GM12878 (cell line): ENCODE results near the gene TXN2. TPM values are rescaled to one million over a fixed set of nuclear protein-coding genes. Genes with fewer than 3 reads are reported as not detected.

Source experiments
- BACH1 ChIP-seq: fragments of 450-650 bp; IDR thresholded peaks from 2 replicates; pipeline ENCODE4 v1.6.1; 2017; ENCODE audit warnings: mild to moderate bottlenecking, borderline replicate concordance
- DPF2 ChIP-seq: fragments of 450-650 bp; IDR thresholded peaks from 2 replicates; pipeline ENCODE4 v1.6.1; 2017; ENCODE audit warnings: mild to moderate bottlenecking
- E4F1 ChIP-seq: fragments of 450-650 bp; IDR thresholded peaks from 2 replicates; pipeline ENCODE4 v1.6.1; 2018; ENCODE audit warnings: borderline replicate concordance, mild to moderate bottlenecking; ENCODE audit not compliant: partially characterized antibody
- IRF4 ChIP-seq: IDR thresholded peaks from 2 replicates; pipeline ENCODE4 v1.6.1; 2011; ENCODE audit warnings: low read depth, low read length
- MLLT1 ChIP-seq: fragments of 450-650 bp; IDR thresholded peaks from 2 replicates; pipeline ENCODE4 v1.6.1; 2016; ENCODE audit warnings: mild to moderate bottlenecking
- NFYA ChIP-seq: IDR thresholded peaks from 2 replicates; pipeline ENCODE4 v1.6.1; 2011; ENCODE audit warnings: low read depth, mild to moderate bottlenecking, low read length, improper control_type of control experiment, borderline replicate concordance
- NKRF ChIP-seq: fragments of 450-650 bp; conservative IDR thresholded peaks from 2 replicates; pipeline ENCODE4 v1.6.1; 2017; ENCODE audit warnings: mild to moderate bottlenecking, moderate library complexity
- PAX5 ChIP-seq: IDR thresholded peaks from 2 replicates; pipeline ENCODE4 v1.6.1; 2011; ENCODE audit warnings: low read depth, low read length, borderline replicate concordance
- PKNOX1 ChIP-seq: fragments of 450-650 bp; IDR thresholded peaks from 2 replicates; pipeline ENCODE4 v1.6.1; 2016; ENCODE audit warnings: mild to moderate bottlenecking
- RAD21 ChIP-seq: IDR thresholded peaks from 2 replicates; pipeline ENCODE4 v1.6.1; 2011; ENCODE audit warnings: mild to moderate bottlenecking, low read depth, low read length, moderate library complexity; ENCODE audit not compliant: insufficient read depth
- RELA ChIP-seq: fragments of 450-650 bp; IDR thresholded peaks from 2 replicates; pipeline ENCODE4 v1.8.0; 2014; ENCODE audit warnings: borderline replicate concordance; ENCODE audit not compliant: partially characterized antibody
- REST ChIP-seq: IDR thresholded peaks from 2 replicates; pipeline ENCODE4 v1.6.1; 2012; ENCODE audit warnings: mild to moderate bottlenecking, low read depth, low read length
- RFX5 ChIP-seq: IDR thresholded peaks from 2 replicates; pipeline ENCODE4 v1.6.1; 2011; ENCODE audit warnings: low read depth, low read length, improper control_type of control experiment
- SMARCA5 ChIP-seq: fragments of 450-650 bp; IDR thresholded peaks from 2 replicates; pipeline ENCODE4 v1.6.1; 2017; ENCODE audit warnings: mild to moderate bottlenecking
- SREBF1 ChIP-seq: IDR thresholded peaks from 2 replicates; pipeline ENCODE4 v1.6.1; 2012; ENCODE audit warnings: mild to moderate bottlenecking, low read length
- YY1 ChIP-seq: IDR thresholded peaks from 2 replicates; pipeline ENCODE4 v1.6.1; 2011; ENCODE audit warnings: low read depth, mild to moderate bottlenecking, low read length
- ZNF24 ChIP-seq: fragments of 450-650 bp; IDR thresholded peaks from 2 replicates; pipeline ENCODE4 v1.6.1; 2017; ENCODE audit warnings: antibody characterized with exemption, mild to moderate bottlenecking
- polyA plus RNA-seq, 11 experiments: library from polyadenylated mRNA; depleted of rRNA in 4 of 11; unstranded in 6 of 11; stranded (reverse) in 5 of 11; fragments of >200 nt; fragmentation: Nextera tagmentation in 4 of 11; fragmentation: Illumina TruSeq in 1 of 11; extraction: Ambion mirVana in 4 of 11; extraction: Trizol in 1 of 11; gene quantifications; 1 replicate in 1 of 11; 2 replicates in 10 of 11; pipeline versions ENCODE4 v1.2.1 to v1.2.3, GENCODE V29; 2011 to 2016; ENCODE audit warnings: inconsistent platforms in 2 of 11, missing spikeins in 2 of 11, low read depth in 1 of 11
- total RNA-seq, 4 experiments: library from RNA; depleted of rRNA in 3 of 4; stranded (reverse); fragments of >200 nt in 3 of 4; fragmentation: Illumina TruSeq in 1 of 4; extraction: Trizol in 1 of 4; gene quantifications; 2 replicates each; pipeline versions ENCODE4 v1.2.1 to v1.2.3, GENCODE V29; 2013 to 2021

Gene TXN2
- total and polyA plus RNA-seq, 10 of the 15 experiments (the other 5 are each of a cell fraction or from before 2014, with no cell fraction given): 70.2 to 350 (median 183) TPM

- peak; percentile 95 for TF ChIP-seq SMARCA5
- no peak for TF ChIP-seq E4F1
- TF ChIP-seq ZNF24: no peak
- no peak for TF ChIP-seq PKNOX1
- no peak for TF ChIP-seq MLLT1
- 0 out of 2 replicates have a peak, but pooled peaks have one; percentile 7 for TF ChIP-seq RAD21
- no peak for TF ChIP-seq NFYA
- no peak for TF ChIP-seq BACH1
- 0 out of 2 replicates have a peak, but pooled peaks have one; percentile 28 for TF ChIP-seq RFX5
- 0 out of 2 replicates have a peak, but pooled peaks have one; percentile 34 for TF ChIP-seq DPF2
- TF ChIP-seq YY1: 0 out of 2 replicates have a peak, but pooled peaks have one; percentile 6
- no peak for TF ChIP-seq IRF4
- no peak for TF ChIP-seq NKRF
- no peak for TF ChIP-seq REST
- peak; percentile 80; the same call in 1 of the 2 replicates for TF ChIP-seq PAX5
- no peak for TF ChIP-seq RELA
- no peak for TF ChIP-seq SREBF1
These were observed 45.7 kb downstream of the TXN2 start (continued) for GRCh38 chr22:36435516-36436415.
